SK-N-SH (cell line): ENCODE results near the gene SLC5A8.

ENCODE experiments used
- ELF1 ChIP-seq: IDR thresholded peaks from 2 replicates; pipeline ENCODE4 v1.4.0; 2012
- FOXM1 ChIP-seq: IDR thresholded peaks from 2 replicates; pipeline ENCODE4 v1.4.0; 2012; ENCODE audit warnings: low read depth, mild to moderate bottlenecking
- NRF1 ChIP-seq: IDR thresholded peaks from 2 replicates; pipeline ENCODE4 v1.6.1; 2012; ENCODE audit warnings: low read depth, mild to moderate bottlenecking, low read length
- PBX3 ChIP-seq: IDR thresholded peaks from 2 replicates; pipeline ENCODE4; 2012
- RCOR1 ChIP-seq: fragments of 150-350 bp; IDR thresholded peaks from 2 replicates; pipeline ENCODE4 v1.6.1; 2017; ENCODE audit warnings: antibody characterized with exemption, low read length
- SMC3 ChIP-seq: IDR thresholded peaks from 2 replicates; pipeline ENCODE4 v1.6.1; 2012; ENCODE audit warnings: low read depth, low read length, improper control_type of control experiment
- TF ChIP-seq, protein P1 (sequence below): fragments of 200-600 bp; sonication (generic); IDR thresholded peaks from 2 replicates; pipeline ENCODE4 v1.6.1; 2017; ENCODE audit warnings: antibody characterized with exemption, mild to moderate bottlenecking, moderate library complexity

GRCh38 chr12:101257357-101257756 lies 47.3 kb upstream of the SLC5A8 start:
- TF ChIP-seq, protein P1, sequence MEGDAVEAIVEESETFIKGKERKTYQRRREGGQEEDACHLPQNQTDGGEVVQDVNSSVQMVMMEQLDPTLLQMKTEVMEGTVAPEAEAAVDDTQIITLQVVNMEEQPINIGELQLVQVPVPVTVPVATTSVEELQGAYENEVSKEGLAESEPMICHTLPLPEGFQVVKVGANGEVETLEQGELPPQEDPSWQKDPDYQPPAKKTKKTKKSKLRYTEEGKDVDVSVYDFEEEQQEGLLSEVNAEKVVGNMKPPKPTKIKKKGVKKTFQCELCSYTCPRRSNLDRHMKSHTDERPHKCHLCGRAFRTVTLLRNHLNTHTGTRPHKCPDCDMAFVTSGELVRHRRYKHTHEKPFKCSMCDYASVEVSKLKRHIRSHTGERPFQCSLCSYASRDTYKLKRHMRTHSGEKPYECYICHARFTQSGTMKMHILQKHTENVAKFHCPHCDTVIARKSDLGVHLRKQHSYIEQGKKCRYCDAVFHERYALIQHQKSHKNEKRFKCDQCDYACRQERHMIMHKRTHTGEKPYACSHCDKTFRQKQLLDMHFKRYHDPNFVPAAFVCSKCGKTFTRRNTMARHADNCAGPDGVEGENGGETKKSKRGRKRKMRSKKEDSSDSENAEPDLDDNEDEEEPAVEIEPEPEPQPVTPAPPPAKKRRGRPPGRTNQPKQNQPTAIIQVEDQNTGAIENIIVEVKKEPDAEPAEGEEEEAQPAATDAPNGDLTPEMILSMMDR = no peak
- no peak for TF ChIP-seq NRF1
- no peak for TF ChIP-seq RCOR1
- TF ChIP-seq PBX3 = no peak
- TF ChIP-seq SMC3 = no peak
- TF ChIP-seq ELF1 = no peak
- TF ChIP-seq FOXM1 = no peak
